Stomach (tissue), 9 donors: Measurements from ENCODE around the gene UQCC2. TPM values are rescaled to one million over a fixed set of nuclear protein-coding genes. Genes with fewer than 3 reads are reported as not detected.

Source experiments
- DNase-seq, 2 donors: peaks; one replicate each; pipeline versions ENCODE4 v3.0.0 to v3.0.0-alpha.2; 2013 to 2019
- H3K27ac ChIP-seq, 5 donors: fragments of 200-600 bp in 4 of 5; sonication (generic) in 4 of 5; one replicate each; pipeline ENCODE4 v1.5.1; 2013 to 2019; ENCODE audit warnings: mild to moderate bottlenecking in 1 of 5, moderate library complexity in 1 of 5
- H3K27me3 ChIP-seq, 3 donors: fragments of 200-600 bp; sonication (generic); one replicate each; pipeline ENCODE4 v1.5.1; 2017 to 2019; ENCODE audit warnings: mixed run types in 1 of 3
- H3K36me3 ChIP-seq, 4 donors: fragments of 200-600 bp; sonication (generic); 1 replicate in 3 of 4; 2 replicates in 1 of 4; pipeline ENCODE4 v1.5.1; 2016 to 2019
- H3K4me1 ChIP-seq, 4 donors: fragments of 200-600 bp; sonication (generic); one replicate each; pipeline ENCODE4 v1.5.1; 2016 to 2019
- H3K4me3 ChIP-seq, 4 donors: fragments of 200-600 bp; sonication (generic) in 3 of 4; one replicate each; pipeline ENCODE4 v1.5.1; 2016 to 2019; ENCODE audit warnings: mild to moderate bottlenecking in 1 of 4
- H3K9me3 ChIP-seq, 4 donors: fragments of 200-600 bp; sonication (generic); one replicate each; pipeline ENCODE4 v1.5.1; 2016 to 2019
- CTCF ChIP-seq, 7 experiments: fragments of 450-650 bp in 4 of 7; fragments of 200-600 bp in 3 of 7; sonication (generic) in 3 of 7; IDR thresholded peaks; one replicate each; pipeline ENCODE4 v1.5.1; 2016 to 2019; ENCODE audit warnings: antibody characterized with exemption in 7 of 7, control low read depth in 2 of 7, mild to moderate bottlenecking in 1 of 7
- EP300 ChIP-seq: sonication (generic); formaldehyde crosslinking; IDR thresholded peaks from one replicate; pipeline ENCODE4 v1.6.1; 2017; ENCODE audit warnings: antibody characterized with exemption
- POLR2A ChIP-seq, 4 donors: fragments of 450-650 bp; IDR thresholded peaks; one replicate each; pipeline ENCODE4 v1.6.1; 2016; ENCODE audit warnings: antibody characterized with exemption in 4 of 4, control low read depth in 2 of 4, mild to moderate bottlenecking in 1 of 4, moderate library complexity in 1 of 4
- POLR2AphosphoS5 ChIP-seq, 3 donors: sonication (generic); formaldehyde crosslinking; IDR thresholded peaks; one replicate each; pipeline ENCODE4 v1.6.1; 2016; ENCODE audit warnings: antibody characterized with exemption in 3 of 3
- WGBS, 5 donors: extraction: QIAGEN DNeasy Blood & Tissue Kit in 3 of 5; methylation state at CpG; one replicate each; pipeline versions ENCODE4 v1.1.5 to v1.1.7; 2013 to 2018; 5-methylcytosine and 5-hydroxymethylcytosine counted together
- intact Hi-C: fragments of 100-400 bp; cut with DNase I; formaldehyde crosslinking; loops from one replicate; pipeline ENCODE4 v1.15.1; 2023; ENCODE audit warnings: low total_unique reads
- polyA plus RNA-seq, 3 donors: library from polyadenylated mRNA; stranded (reverse); fragments of 200-250 nt; gene quantifications; one replicate each; pipeline ENCODE4 v1.2.3, GENCODE V29; 2013
- total RNA-seq, 5 donors: library from RNA; depleted of rRNA; stranded (reverse); fragments of >200 nt; gene quantifications; one replicate each; pipeline versions ENCODE4 v1.1.0 to v1.2.3, GENCODE V29; 2014 to 2016
- donor health status: healthy with polysubstance abuse.
- donor health status: Bipolar disorder and iron deficiency.
- donor health status: healthy.

Gene UQCC2
- total and polyA plus RNA-seq, 8 donors = 4.7 to 109 (median 24.7) TPM

DNA sequence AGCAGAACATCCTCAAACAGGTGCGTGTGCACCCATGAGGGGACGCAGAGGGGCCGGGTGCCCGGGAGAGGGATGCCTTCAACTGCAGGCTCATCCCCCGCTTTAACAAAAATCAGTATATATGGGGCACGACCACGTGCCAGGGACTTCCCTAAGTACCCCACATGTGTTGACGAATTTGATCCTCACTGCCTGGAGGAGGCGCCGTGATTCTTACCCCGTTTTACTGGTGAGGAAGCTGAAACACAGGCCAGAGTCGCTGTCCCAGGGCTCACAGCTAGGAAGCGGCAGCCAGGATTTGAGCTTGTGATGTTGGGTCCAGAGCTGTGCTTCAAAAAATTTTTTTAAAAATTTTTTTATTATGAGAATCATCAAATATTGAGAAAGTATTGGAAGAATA lies 45.5 kb downstream of the UQCC2 start:
- no peak for TF ChIP-seq POLR2A (IDR thresholded peaks at IDR 0.05)
- TF ChIP-seq CTCF (IDR thresholded peaks at IDR 0.05) = no peak
- TF ChIP-seq EP300 = no peak
- TF ChIP-seq POLR2AphosphoS5 (IDR thresholded peaks at IDR 0.05) = no peak
- no peaks in the 10 kb centered on the region for H3K27me3 ChIP-seq
- intact Hi-C loops = no loop called here
- no peaks in the 10 kb centered on the region for H3K9me3 ChIP-seq
- peaks cover 35 to 99% (median 94%) of the 10 kb centered on the region in 4 donors for H3K36me3 ChIP-seq
- DNase-seq = no peak
- H3K27ac ChIP-seq = no peak overlapping the region
- 79 to 92% (median 82%) methylated on average over 8 to 13 of the region's 13 CpGs for WGBS, 5 donors
- H3K4me3 ChIP-seq = no peak overlapping the region
- H3K4me1 ChIP-seq = peaks cover 0 to 8% (median 0%) of the 10 kb centered on the region in 4 donors

GRCh38 chr6:33664506-33665057 lies 46.9 kb downstream of the UQCC2 start:
- Histone ChIP-seq H3K36me3 (peaks cover 26 to 98% (median 93%) of the 10 kb centered on the region in 4 donors), H3K27ac (no peak overlapping the region), H3K27me3 (no peaks in the 10 kb centered on the region), H3K4me3 (no peak overlapping the region), H3K4me1 (peaks cover 0 to 8% (median 0%) of the 10 kb centered on the region in 4 donors), H3K9me3 (no peaks in the 10 kb centered on the region)
- no peak for DNase-seq
- intact Hi-C loops = no loop called here
- WGBS, 5 donors = 87 to 89% (median 88%) methylated on average over 10 to 17 of the region's 17 CpGs
- no peak for TF ChIP-seq POLR2A (IDR thresholded peaks at IDR 0.05)
- TF ChIP-seq POLR2AphosphoS5 (IDR thresholded peaks at IDR 0.05) = no peak
- no peak for TF ChIP-seq CTCF (IDR thresholded peaks at IDR 0.05)

- peaks cover 26 to 98% (median 93%) of the 10 kb centered on the region in 4 donors for H3K36me3 ChIP-seq
- WGBS, 5 donors = 94 to 99% (median 96%) methylated on average over 13 to 16 of the region's 16 CpGs
- H3K27me3 ChIP-seq = no peaks in the 10 kb centered on the region
- no peaks in the 10 kb centered on the region for H3K9me3 ChIP-seq
- no peak overlapping the region for H3K27ac ChIP-seq
- no peak overlapping the region for H3K4me3 ChIP-seq
- TF ChIP-seq EP300 (no peak), POLR2A (IDR thresholded peaks at IDR 0.05) (no peak), CTCF (IDR thresholded peaks at IDR 0.05) (no peak), POLR2AphosphoS5 (IDR thresholded peaks at IDR 0.05) (no peak)
- intact Hi-C loops = no loop called here
- DNase-seq = no peak
- peaks cover 0 to 6% (median 0%) of the 10 kb centered on the region in 4 donors for H3K4me1 ChIP-seq
Measured at GRCh38 chr6:33663727-33664449, 47.6 kb downstream of the UQCC2 start.

GRCh38 chr6:33663028-33663427 lies 48.5 kb downstream of the UQCC2 start:
- intact Hi-C loops = no loop called here
- peaks cover 34 to 98% (median 93%) of the 10 kb centered on the region in 4 donors for H3K36me3 ChIP-seq

More at GRCh38 chr6:33663028-33663427, 48.5 kb downstream of the UQCC2 start:
- H3K27me3 ChIP-seq = no peaks in the 10 kb centered on the region
- H3K27ac ChIP-seq = no peak overlapping the region
- H3K9me3 ChIP-seq = no peaks in the 10 kb centered on the region
- 73 to 90% (median 84%) methylated on average over 5 of the region's 5 CpGs for WGBS, 5 donors
- TF ChIP-seq CTCF (IDR thresholded peaks at IDR 0.05) (no peak), POLR2AphosphoS5 (IDR thresholded peaks at IDR 0.05) (no peak), EP300 (no peak), POLR2A (IDR thresholded peaks at IDR 0.05) (no peak)
- DNase-seq = no peak
- H3K4me1 ChIP-seq = no peaks in the 10 kb centered on the region
- no peak overlapping the region for H3K4me3 ChIP-seq
